HG03066 (cell line): ENCODE measurements around the gene GPX1.
"Not testable (repeated sequence)": the region's sequence is repeated elsewhere in the genome, so short reads cannot be mapped to it uniquely, and the experiment has no call there.

Experiments used
- ATAC-seq: cut with Tn5 transposase; IDR thresholded peaks from one replicate; pipeline ENCODE4 v1.9.1; 2021; ENCODE audit warnings: low read depth; ENCODE audit not compliant: unreplicated experiment

Gene GPX1

GRCh38 chr3:49358217-49358883, at the start of gene GPX1:
GPX1 (minus strand) TSS chr3:49358353; CDS start chr3:49358278, 75 bp downstream.
- ATAC-seq = peak; percentile 80

- no peak for ATAC-seq
Measured at GRCh38 chr3:49406571-49407565, 48.7 kb upstream of the GPX1 start.

- ATAC-seq = not testable (repeated sequence)
Measured at GRCh38 chr3:49405570-49405969, 47.4 kb upstream of the GPX1 start.

- ATAC-seq = no peak
Measured at GRCh38 chr3:49403891-49404290, 45.7 kb upstream of the GPX1 start.

- no peak for ATAC-seq
Measured at GRCh38 chr3:49401766-49402165, 43.6 kb upstream of the GPX1 start.

- no peak for ATAC-seq
Measured at GRCh38 chr3:49399461-49399860, 41.3 kb upstream of the GPX1 start.

GRCh38 chr3:49397470-49397869, 39.3 kb upstream of the GPX1 start:
- no peak for ATAC-seq

GRCh38 chr3:49391310-49391709, 33.2 kb upstream of the GPX1 start:
- ATAC-seq = not testable (repeated sequence)

- ATAC-seq = no peak
Measured at GRCh38 chr3:49389297-49389696, 31.1 kb upstream of the GPX1 start.

- no peak for ATAC-seq
Measured at GRCh38 chr3:49388289-49388820, 30.2 kb upstream of the GPX1 start.

- ATAC-seq = no peak
Measured at GRCh38 chr3:49387721-49388120, 29.6 kb upstream of the GPX1 start.

GRCh38 chr3:49386056-49386756, 28.1 kb upstream of the GPX1 start:
- no peak for ATAC-seq

- no peak for ATAC-seq
Measured at GRCh38 chr3:49385617-49386016, 27.5 kb upstream of the GPX1 start.

GRCh38 chr3:49383387-49383786, 25.2 kb upstream of the GPX1 start:
- ATAC-seq = no peak

GRCh38 chr3:49378249-49378895, 20.2 kb upstream of the GPX1 start:
- no peak for ATAC-seq

- no peak for ATAC-seq
Measured at GRCh38 chr3:49377483-49377882, 19.3 kb upstream of the GPX1 start.

- ATAC-seq = no peak
Measured at GRCh38 chr3:49371946-49372345, 13.8 kb upstream of the GPX1 start.

- ATAC-seq = no peak
Measured at GRCh38 chr3:49370585-49371290, 12.6 kb upstream of the GPX1 start.

- no peak for ATAC-seq
Measured at GRCh38 chr3:49362561-49362960, 4.4 kb upstream of the GPX1 start.

- ATAC-seq = no peak
Measured at GRCh38 chr3:49359623-49360022, 1.5 kb upstream of the GPX1 start.
